GM23338 (cell line): ENCODE measurements around the gene DYNLL2.

Experiments
- CREB1 ChIP-seq: fragments of 250-450 bp; sonication (Bioruptor Pico); IDR thresholded peaks from 2 replicates; pipeline ENCODE4 v1.5.0; 2020; ENCODE audit warnings: low read depth, mild to moderate bottlenecking, moderate library complexity
- ETS1 ChIP-seq: IDR thresholded peaks from 2 replicates; pipeline ENCODE4 v1.6.1; 2016; ENCODE audit warnings: antibody characterized with exemption
- EZH2 ChIP-seq: fragments of 200-600 bp; sonication (generic); IDR thresholded peaks from one replicate; pipeline ENCODE4 v1.8.0; 2017; ENCODE audit warnings: antibody characterized with exemption, mild to moderate bottlenecking, low read depth; ENCODE audit not compliant: unreplicated experiment
- EZH2phosphoT487 ChIP-seq: fragments of 200-600 bp; sonication (generic); IDR thresholded peaks from one replicate; pipeline ENCODE4 v1.8.1; 2018; ENCODE audit warnings: antibody characterized with exemption; ENCODE audit not compliant: unreplicated experiment
- JUNB ChIP-seq: IDR thresholded peaks from one replicate; pipeline ENCODE4 v1.6.1; 2016; ENCODE audit warnings: antibody characterized with exemption; ENCODE audit not compliant: unreplicated experiment
- NANOG ChIP-seq: IDR thresholded peaks from 2 replicates; pipeline ENCODE4 v1.6.1; 2016; ENCODE audit warnings: antibody characterized with exemption, borderline replicate concordance
- POLR2AphosphoS5 ChIP-seq: IDR thresholded peaks from 2 replicates; pipeline ENCODE4 v1.6.1; 2016; ENCODE audit warnings: antibody characterized with exemption, low read depth
- STAT1 ChIP-seq: IDR thresholded peaks from one replicate; pipeline ENCODE4 v1.6.1; 2016; ENCODE audit warnings: antibody characterized with exemption; ENCODE audit not compliant: unreplicated experiment
- ZNF114 ChIP-seq: fragments of 250-450 bp; sonication (Bioruptor Pico); IDR thresholded peaks from 2 replicates; pipeline ENCODE4 v1.5.0; 2020; ENCODE audit warnings: mild to moderate bottlenecking, moderate library complexity
- ZNF331 ChIP-seq: fragments of 250-450 bp; sonication (Bioruptor Pico); IDR thresholded peaks from 2 replicates; pipeline ENCODE4 v1.5.0; 2020; ENCODE audit warnings: low read depth, mild to moderate bottlenecking, moderate library complexity
- ZNF462 ChIP-seq: fragments of 250-450 bp; sonication (Bioruptor Pico); IDR thresholded peaks from 2 replicates; pipeline ENCODE4 v1.5.0; 2020; ENCODE audit warnings: mild to moderate bottlenecking, moderate library complexity
- TF ChIP-seq, protein P1 (sequence below), 2 experiments: fragments of 200-600 bp in 1 of 2; sonication (generic) in 1 of 2; conservative IDR thresholded peaks; 2 replicates each; pipeline versions ENCODE4 v1.5.1 to v1.6.1; 2016 to 2017; ENCODE audit warnings: antibody characterized with exemption in 2 of 2, low read depth in 2 of 2, mild to moderate bottlenecking in 2 of 2, moderate library complexity in 1 of 2
- TF ChIP-seq, protein P2 (sequence below): IDR thresholded peaks from one replicate; pipeline ENCODE4 v1.6.1; 2018; ENCODE audit warnings: antibody characterized with exemption; ENCODE audit not compliant: unreplicated experiment

DNA sequence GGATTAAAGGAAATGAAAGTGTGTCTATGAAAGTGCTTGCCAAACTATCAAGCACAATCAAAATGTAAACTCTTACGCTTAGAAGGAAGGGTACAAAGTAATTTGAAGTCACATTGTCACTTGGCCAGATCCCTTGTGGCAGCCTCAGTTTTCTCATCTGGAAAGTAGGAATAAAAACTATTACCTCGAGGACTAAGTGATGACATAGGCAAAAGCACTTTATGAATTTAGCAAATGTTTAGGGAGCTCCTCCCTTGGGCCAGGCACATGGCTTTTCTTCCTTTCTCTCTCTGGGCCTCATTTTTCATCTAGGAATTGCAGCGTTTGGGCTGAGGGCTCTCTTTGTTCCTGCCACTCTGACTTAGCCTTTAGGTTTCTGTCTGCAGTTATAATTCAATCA is 28.5 kb downstream of the DYNLL2 start:
- TF ChIP-seq, protein P1, sequence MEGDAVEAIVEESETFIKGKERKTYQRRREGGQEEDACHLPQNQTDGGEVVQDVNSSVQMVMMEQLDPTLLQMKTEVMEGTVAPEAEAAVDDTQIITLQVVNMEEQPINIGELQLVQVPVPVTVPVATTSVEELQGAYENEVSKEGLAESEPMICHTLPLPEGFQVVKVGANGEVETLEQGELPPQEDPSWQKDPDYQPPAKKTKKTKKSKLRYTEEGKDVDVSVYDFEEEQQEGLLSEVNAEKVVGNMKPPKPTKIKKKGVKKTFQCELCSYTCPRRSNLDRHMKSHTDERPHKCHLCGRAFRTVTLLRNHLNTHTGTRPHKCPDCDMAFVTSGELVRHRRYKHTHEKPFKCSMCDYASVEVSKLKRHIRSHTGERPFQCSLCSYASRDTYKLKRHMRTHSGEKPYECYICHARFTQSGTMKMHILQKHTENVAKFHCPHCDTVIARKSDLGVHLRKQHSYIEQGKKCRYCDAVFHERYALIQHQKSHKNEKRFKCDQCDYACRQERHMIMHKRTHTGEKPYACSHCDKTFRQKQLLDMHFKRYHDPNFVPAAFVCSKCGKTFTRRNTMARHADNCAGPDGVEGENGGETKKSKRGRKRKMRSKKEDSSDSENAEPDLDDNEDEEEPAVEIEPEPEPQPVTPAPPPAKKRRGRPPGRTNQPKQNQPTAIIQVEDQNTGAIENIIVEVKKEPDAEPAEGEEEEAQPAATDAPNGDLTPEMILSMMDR (conservative IDR thresholded peaks at IDR 0.05; ENCODE audit: low read depth in 2 of 2) = no peak
- TF ChIP-seq CREB1 (no peak), NANOG (no peak), EZH2phosphoT487 (no peak), STAT1 (no peak), EZH2 (no peak), POLR2AphosphoS5 (no peak), JUNB (no peak), ZNF331 (CRISPR knock-in tag) (no peak), ETS1 (no peak), ZNF462 (CRISPR knock-in tag) (no peak), ZNF114 (no peak)
- TF ChIP-seq, protein P2, sequence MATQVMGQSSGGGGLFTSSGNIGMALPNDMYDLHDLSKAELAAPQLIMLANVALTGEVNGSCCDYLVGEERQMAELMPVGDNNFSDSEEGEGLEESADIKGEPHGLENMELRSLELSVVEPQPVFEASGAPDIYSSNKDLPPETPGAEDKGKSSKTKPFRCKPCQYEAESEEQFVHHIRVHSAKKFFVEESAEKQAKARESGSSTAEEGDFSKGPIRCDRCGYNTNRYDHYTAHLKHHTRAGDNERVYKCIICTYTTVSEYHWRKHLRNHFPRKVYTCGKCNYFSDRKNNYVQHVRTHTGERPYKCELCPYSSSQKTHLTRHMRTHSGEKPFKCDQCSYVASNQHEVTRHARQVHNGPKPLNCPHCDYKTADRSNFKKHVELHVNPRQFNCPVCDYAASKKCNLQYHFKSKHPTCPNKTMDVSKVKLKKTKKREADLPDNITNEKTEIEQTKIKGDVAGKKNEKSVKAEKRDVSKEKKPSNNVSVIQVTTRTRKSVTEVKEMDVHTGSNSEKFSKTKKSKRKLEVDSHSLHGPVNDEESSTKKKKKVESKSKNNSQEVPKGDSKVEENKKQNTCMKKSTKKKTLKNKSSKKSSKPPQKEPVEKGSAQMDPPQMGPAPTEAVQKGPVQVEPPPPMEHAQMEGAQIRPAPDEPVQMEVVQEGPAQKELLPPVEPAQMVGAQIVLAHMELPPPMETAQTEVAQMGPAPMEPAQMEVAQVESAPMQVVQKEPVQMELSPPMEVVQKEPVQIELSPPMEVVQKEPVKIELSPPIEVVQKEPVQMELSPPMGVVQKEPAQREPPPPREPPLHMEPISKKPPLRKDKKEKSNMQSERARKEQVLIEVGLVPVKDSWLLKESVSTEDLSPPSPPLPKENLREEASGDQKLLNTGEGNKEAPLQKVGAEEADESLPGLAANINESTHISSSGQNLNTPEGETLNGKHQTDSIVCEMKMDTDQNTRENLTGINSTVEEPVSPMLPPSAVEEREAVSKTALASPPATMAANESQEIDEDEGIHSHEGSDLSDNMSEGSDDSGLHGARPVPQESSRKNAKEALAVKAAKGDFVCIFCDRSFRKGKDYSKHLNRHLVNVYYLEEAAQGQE = no peak
